ENCODE results near the gene FAM149A. TPM values are rescaled to one million over a fixed set of nuclear protein-coding genes. Genes with fewer than 3 reads are reported as not detected.

Gene FAM149A
- total and polyA plus RNA-seq, 3 donors from 2014 or later: 11.3 to 14.9 (median 13.8) TPM

GRCh38 chr4:186158021-186158813 is 53.7 kb downstream of the FAM149A start:
- intact Hi-C loops (cut with DNase I; ENCODE audit: low total_unique reads): no loop called here

DNA sequence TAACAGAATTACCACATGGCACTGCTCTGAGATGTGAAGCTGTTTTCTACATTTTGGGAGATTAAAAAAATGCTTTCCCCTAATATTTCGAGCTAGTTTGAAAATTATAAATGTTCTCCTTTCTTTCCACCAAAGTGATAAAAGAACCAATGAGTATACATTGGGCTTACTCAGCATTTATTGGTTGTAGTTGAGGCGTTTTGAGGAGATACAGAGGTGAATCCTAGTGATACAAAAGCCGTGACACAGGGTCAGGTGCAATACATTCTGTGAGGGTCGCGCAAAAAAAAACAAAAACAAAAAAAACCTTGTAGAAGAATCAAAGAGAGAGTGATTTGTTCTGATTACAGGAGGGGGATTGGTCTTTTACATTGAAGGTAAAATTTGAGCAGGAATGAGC is 54.5 kb downstream of the FAM149A start:
- no peaks in the 10 kb centered on the region for H3K27me3 ChIP-seq
- no peak overlapping the region for H3K27ac ChIP-seq
- WGBS, 2 donors: 84 to 88% methylated on average over 5 of the region's 5 CpGs
- H3K4me1 ChIP-seq: no peaks in the 10 kb centered on the region
- no peak for DNase-seq
- no peak overlapping the region for H3K4me3 ChIP-seq
- H3K9me3 ChIP-seq: no peaks in the 10 kb centered on the region
- TF ChIP-seq POLR2A (IDR thresholded peaks at IDR 0.05): no peak
- TF ChIP-seq, protein P1, sequence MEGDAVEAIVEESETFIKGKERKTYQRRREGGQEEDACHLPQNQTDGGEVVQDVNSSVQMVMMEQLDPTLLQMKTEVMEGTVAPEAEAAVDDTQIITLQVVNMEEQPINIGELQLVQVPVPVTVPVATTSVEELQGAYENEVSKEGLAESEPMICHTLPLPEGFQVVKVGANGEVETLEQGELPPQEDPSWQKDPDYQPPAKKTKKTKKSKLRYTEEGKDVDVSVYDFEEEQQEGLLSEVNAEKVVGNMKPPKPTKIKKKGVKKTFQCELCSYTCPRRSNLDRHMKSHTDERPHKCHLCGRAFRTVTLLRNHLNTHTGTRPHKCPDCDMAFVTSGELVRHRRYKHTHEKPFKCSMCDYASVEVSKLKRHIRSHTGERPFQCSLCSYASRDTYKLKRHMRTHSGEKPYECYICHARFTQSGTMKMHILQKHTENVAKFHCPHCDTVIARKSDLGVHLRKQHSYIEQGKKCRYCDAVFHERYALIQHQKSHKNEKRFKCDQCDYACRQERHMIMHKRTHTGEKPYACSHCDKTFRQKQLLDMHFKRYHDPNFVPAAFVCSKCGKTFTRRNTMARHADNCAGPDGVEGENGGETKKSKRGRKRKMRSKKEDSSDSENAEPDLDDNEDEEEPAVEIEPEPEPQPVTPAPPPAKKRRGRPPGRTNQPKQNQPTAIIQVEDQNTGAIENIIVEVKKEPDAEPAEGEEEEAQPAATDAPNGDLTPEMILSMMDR (IDR thresholded peaks at IDR 0.05): no peak
- intact Hi-C loops (cut with DNase I; ENCODE audit: low total_unique reads): no loop called here
- no peaks in the 10 kb centered on the region for H3K36me3 ChIP-seq (ENCODE audit: low read depth, missing control alignments)

More at GRCh38 chr4:186158021-186158813, 53.7 kb downstream of the FAM149A start:
- DNase-seq: no peak
- TF ChIP-seq POLR2A (IDR thresholded peaks at IDR 0.05): no peak
- TF ChIP-seq, protein P1 (IDR thresholded peaks at IDR 0.05): no peak
- H3K27ac ChIP-seq: no peak overlapping the region
- no peaks in the 10 kb centered on the region for H3K36me3 ChIP-seq (ENCODE audit: low read depth, missing control alignments)
- no peaks in the 10 kb centered on the region for H3K9me3 ChIP-seq
- H3K4me1 ChIP-seq: no peaks in the 10 kb centered on the region
- no peak overlapping the region for H3K4me3 ChIP-seq
- WGBS, 2 donors: 70 to 81% methylated on average over 12 to 17 of the region's 17 CpGs
- H3K27me3 ChIP-seq: no peaks in the 10 kb centered on the region

- H3K9me3 ChIP-seq: no peaks in the 10 kb centered on the region
- no peaks in the 10 kb centered on the region for H3K4me1 ChIP-seq
- 85 to 89% methylated on average over 6 of the region's 6 CpGs for WGBS, 2 donors
- DNase-seq: no peak
- TF ChIP-seq, protein P1 (IDR thresholded peaks at IDR 0.05): no peak
- TF ChIP-seq POLR2A (IDR thresholded peaks at IDR 0.05): no peak
- H3K27me3 ChIP-seq: no peaks in the 10 kb centered on the region
- H3K36me3 ChIP-seq (ENCODE audit: low read depth, missing control alignments): no peaks in the 10 kb centered on the region
- H3K4me3 ChIP-seq: no peak overlapping the region
- intact Hi-C loops (cut with DNase I; ENCODE audit: low total_unique reads): no loop called here
- no peak overlapping the region for H3K27ac ChIP-seq
These were observed 55.1 kb downstream of the FAM149A start for GRCh38 chr4:186159613-186160012.

- TF ChIP-seq, protein P1 (IDR thresholded peaks at IDR 0.05): no peak
- no peak for TF ChIP-seq POLR2A (IDR thresholded peaks at IDR 0.05)
- intact Hi-C loops (cut with DNase I; ENCODE audit: low total_unique reads): no loop called here
- Histone ChIP-seq H3K4me1 (no peaks in the 10 kb centered on the region), H3K27ac (no peak overlapping the region), H3K4me3 (no peak overlapping the region), H3K9me3 (no peaks in the 10 kb centered on the region), H3K27me3 (no peaks in the 10 kb centered on the region), H3K36me3 (ENCODE audit: low read depth, missing control alignments) (no peaks in the 10 kb centered on the region)
- DNase-seq: no peak
- 63 to 71% methylated on average over 6 of the region's 6 CpGs for WGBS, 2 donors
These were observed 56.6 kb downstream of the FAM149A start for GRCh38 chr4:186161138-186161537.

All from testis (tissue), 3 donors.